HCT116 (cell line): Measurements from ENCODE around the gene SEPTIN12. TPM values are rescaled to one million over a fixed set of nuclear protein-coding genes. Genes with fewer than 3 reads are reported as not detected.

Source experiments
- ATAC-seq: fragments of 200-7000 bp; cut with Tn5 transposase; 2 replicates; pipeline ENCODE4 v1.9.1; 2020; ENCODE audit warnings: mild to moderate bottlenecking, moderate library complexity
- BruUV-seq: library from RNA; stranded (reverse); fragments of 400-500 nt; replicated peaks from 2 replicates; lab custom pipeline; 2021; lab: Mats Ljungman, UMichigan
- CTCF ChIA-PET: fragments of 300-600 bp; sonication (Branson Sonifier 250); formaldehyde crosslinking; loops from one replicate; lab custom pipeline; 2021; ENCODE audit warnings: antibody characterized with exemption; lab: Charles Lee
- POLR2A ChIA-PET: fragments of 300-600, 350-600 bp; sonication (Branson Sonifier 250); formaldehyde crosslinking; loops from one replicate; lab custom pipeline; 2021; ENCODE audit warnings: antibody characterized with exemption; lab: Charles Lee
- RAD21 ChIA-PET, 2 experiments: fragments of 300-600 bp; sonication (Branson Sonifier 250); formaldehyde crosslinking; loops; one replicate each; lab custom pipeline; 2023; ENCODE audit warnings: low total read pairs in 2 of 2; ENCODE audit not compliant: uncharacterized antibody in 2 of 2, unreplicated experiment in 2 of 2, low non-redundant PET in 1 of 2; lab: Charles Lee
- DNase-seq: peaks from one replicate; pipeline ENCODE4 v3.0.0-alpha.2; 2010; ENCODE audit warnings: low read depth, low spot score
- H2AFZ ChIP-seq: fragments of 200-600 bp; shearing (Covaris generic), sonication (generic); 2 replicates; pipeline ENCODE4 v1.6.1; 2017; ENCODE audit warnings: low read depth, mixed run types, mixed read lengths, antibody characterized with exemption, low read length; ENCODE audit not compliant: poor library complexity, severe bottlenecking
- H3K27ac ChIP-seq: 2 replicates; pipeline ENCODE4 v1.5.1; 2012; ENCODE audit warnings: low read depth, low read length
- H3K27me3 ChIP-seq: fragments of 200-600 bp; sonication (generic); 2 replicates; pipeline ENCODE4 v1.6.1; 2016; ENCODE audit warnings: mixed run types, low read length, mixed read lengths; ENCODE audit not compliant: insufficient read depth
- H3K36me3 ChIP-seq, 2 experiments: fragments of 200-500 bp in 1 of 2; fragments of 200-600 bp in 1 of 2; sonication (Bioruptor generic) in 1 of 2; sonication (generic) in 1 of 2; 2 replicates each; pipeline versions ENCODE4 v1.5.1 to v1.6.1; 2014 to 2016; ENCODE audit warnings: low read length in 2 of 2, inconsistent platforms in 1 of 2, mixed read lengths in 1 of 2, mixed run types in 1 of 2; ENCODE audit not compliant: insufficient read depth in 2 of 2, control insufficient read depth in 1 of 2
- H3K4me1 ChIP-seq, 2 experiments: fragments of 200-600 bp in 1 of 2; sonication (generic) in 1 of 2; 2 replicates each; pipeline versions ENCODE4 v1.5.1 to v1.6.1; 2012 to 2017; ENCODE audit warnings: low read length in 2 of 2, inconsistent platforms in 1 of 2, mild to moderate bottlenecking in 1 of 2, mixed read lengths in 1 of 2, mixed run types in 1 of 2, moderate library complexity in 1 of 2; ENCODE audit not compliant: insufficient read depth in 2 of 2, control insufficient read depth in 1 of 2
- H3K4me2 ChIP-seq: fragments of 200-600 bp; sonication (generic); 2 replicates; pipeline ENCODE4 v1.6.1; 2017; ENCODE audit warnings: mixed run types, low read length, mixed read lengths
- H3K4me3 ChIP-seq, 2 experiments: fragments of 200-600 bp in 1 of 2; sonication (generic) in 1 of 2; replicated peaks in 1 of 2; 2 replicates each; pipeline ENCODE4 v1.5.1; 2011 to 2016; ENCODE audit warnings: low read length in 2 of 2, control low read depth in 1 of 2, low read depth in 1 of 2, mild to moderate bottlenecking in 1 of 2, mixed read lengths in 1 of 2, mixed run types in 1 of 2
- H3K79me2 ChIP-seq: fragments of 200-600 bp; sonication (generic); 2 replicates; pipeline ENCODE4 v1.6.1; 2017; ENCODE audit warnings: mild to moderate bottlenecking, mixed run types, low read length, moderate library complexity, mixed read lengths; ENCODE audit not compliant: insufficient read depth
- H3K9ac ChIP-seq: fragments of 200-600 bp; sonication (generic); 2 replicates; pipeline ENCODE4 v1.6.1; 2016; ENCODE audit warnings: low read length, mixed read lengths
- H3K9me2 ChIP-seq: fragments of 200-600 bp; sonication (generic), shearing (Covaris generic); 2 replicates; pipeline ENCODE4 v1.6.1; 2017; ENCODE audit warnings: mixed run types, mild to moderate bottlenecking, moderate library complexity; ENCODE audit not compliant: insufficient read depth
- H3K9me3 ChIP-seq, 2 experiments: fragments of 200-500 bp in 1 of 2; fragments of 200-600 bp in 1 of 2; sonication (Bioruptor generic) in 1 of 2; sonication (generic) in 1 of 2; 2 replicates each; pipeline ENCODE4 v1.6.1; 2014 to 2017; ENCODE audit warnings: low read length in 2 of 2, mixed read lengths in 2 of 2, inconsistent platforms in 1 of 2, low read depth in 1 of 2, mild to moderate bottlenecking in 1 of 2, mixed run types in 1 of 2, moderate library complexity in 1 of 2; ENCODE audit not compliant: control insufficient read depth in 1 of 2, insufficient read depth in 1 of 2
- H4K20me1 ChIP-seq: fragments of 200-600 bp; sonication (generic), shearing (Covaris generic); 2 replicates; pipeline ENCODE4 v1.6.1; 2017; ENCODE audit warnings: mixed run types, mild to moderate bottlenecking, moderate library complexity; ENCODE audit not compliant: insufficient read depth
- CEBPB ChIP-seq: IDR thresholded peaks from 2 replicates; pipeline ENCODE4 v1.6.1; 2012; ENCODE audit warnings: low read depth
- ELF1 ChIP-seq: IDR thresholded peaks from 2 replicates; pipeline ENCODE4 v1.6.1; 2012; ENCODE audit warnings: low read depth, borderline replicate concordance
- EZH2 ChIP-seq: fragments of 200-600 bp; sonication (generic); IDR thresholded peaks from 2 replicates; pipeline ENCODE4 v1.6.1; 2017; ENCODE audit warnings: antibody characterized with exemption, mixed run types
- EZH2phosphoT487 ChIP-seq: fragments of 200-600 bp; IDR thresholded peaks from 2 replicates; pipeline ENCODE4 v1.6.1; 2018; ENCODE audit warnings: antibody characterized with exemption, borderline replicate concordance
- POLR2AphosphoS5 ChIP-seq: IDR thresholded peaks from 2 replicates; pipeline ENCODE4 v1.6.1; 2011; ENCODE audit warnings: mild to moderate bottlenecking, low read depth, low read length, moderate library complexity
- SRF ChIP-seq: IDR thresholded peaks from 2 replicates; pipeline ENCODE4 v1.6.1; 2012; ENCODE audit warnings: low read depth
- YY1 ChIP-seq: IDR thresholded peaks from 2 replicates; pipeline ENCODE4 v1.6.1; 2011; ENCODE audit warnings: low read length, low read depth, moderate library complexity, mild to moderate bottlenecking; ENCODE audit not compliant: insufficient replicate concordance; ENCODE audit errors: extremely low read depth
- ZFX ChIP-seq: fragments of 450-650 bp; IDR thresholded peaks from 2 replicates; pipeline ENCODE4 v1.6.1; 2017
- ZNF274 ChIP-seq: fragments of 200-500 bp; sonication (Bioruptor generic); IDR thresholded peaks from 2 replicates; pipeline ENCODE4 v1.6.1; 2014; ENCODE audit warnings: mild to moderate bottlenecking, low read depth, low read length, inconsistent platforms
- intact Hi-C: fragments of 100-400 bp; cut with micrococcal nuclease; formaldehyde crosslinking; loops from 2 replicates; pipeline ENCODE4 v1.10.0; 2022
- total RNA-seq: library from RNA; stranded (reverse); gene quantifications from one replicate; pipeline ENCODE4 v1.2.1, GENCODE V29; 2021; ENCODE audit not compliant: unreplicated experiment
- TF ChIP-seq, protein P1 (sequence below), 3 experiments: fragments of 200-600 bp in 1 of 3; sonication (generic) in 1 of 3; IDR thresholded peaks in 2 of 3; conservative IDR thresholded peaks in 1 of 3; 2 replicates each; pipeline ENCODE4 v1.5.1; 2012 to 2017; ENCODE audit warnings: low read depth in 2 of 3, low read length in 2 of 3, antibody characterized with exemption in 1 of 3, borderline replicate concordance in 1 of 3, control low read depth in 1 of 3, mild to moderate bottlenecking in 1 of 3, mixed read lengths in 1 of 3, mixed run types in 1 of 3, moderate library complexity in 1 of 3; ENCODE audit not compliant: insufficient read depth in 1 of 3
- TF ChIP-seq, protein P2 (sequence below): IDR thresholded peaks from 2 replicates; pipeline ENCODE4 v1.6.1; 2012
- TF ChIP-seq, protein P3 (sequence below): IDR thresholded peaks from 2 replicates; pipeline ENCODE4 v1.6.1; 2012; ENCODE audit warnings: low read depth

SEPTIN12 gene
- total RNA-seq, 1 experiment from 2014 or later: not detected

DNA sequence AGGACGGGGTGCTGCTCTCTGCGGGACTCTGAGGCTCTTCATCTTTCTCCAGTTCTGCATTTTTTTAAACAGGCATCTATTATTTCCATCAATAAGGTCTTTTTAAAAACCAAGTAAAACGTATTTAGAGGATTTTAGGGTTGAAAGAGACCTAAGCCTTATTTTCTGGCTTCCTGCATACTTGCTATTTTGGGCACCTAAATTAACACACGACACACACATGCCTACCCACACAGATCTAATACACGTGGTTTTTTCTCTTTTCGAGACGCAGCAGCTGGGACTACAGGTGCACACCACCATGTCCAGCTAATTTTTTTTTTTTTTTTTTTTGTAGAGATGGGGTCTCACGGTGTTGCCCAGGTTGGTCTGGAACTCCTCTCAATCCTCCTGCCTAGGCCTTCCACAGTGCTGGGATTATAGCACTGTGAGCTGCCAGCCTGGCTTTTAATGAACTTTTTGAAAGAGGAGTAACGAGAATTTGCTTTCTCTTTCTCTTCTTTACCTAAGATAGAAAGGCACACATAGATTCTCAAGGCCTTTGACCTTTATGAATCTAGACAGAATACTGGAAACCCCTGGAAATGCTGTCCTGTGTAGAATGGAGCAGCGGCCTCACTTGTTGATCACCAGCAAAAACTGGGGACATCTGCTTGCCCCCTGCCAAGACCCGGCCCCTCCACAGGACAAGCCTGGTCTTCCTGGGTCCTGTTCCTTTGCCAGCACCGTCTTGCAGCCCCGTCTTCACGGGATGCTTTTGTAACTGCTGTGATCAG is 40.1 kb downstream of the SEPTIN12 start:
- Histone ChIP-seq H3K36me3 (peaks cover 0 to 8% of the 10 kb centered on the region in 2 experiments; a peak in 3 of 4 replicates), H3K4me2 (no peak overlapping the region), H3K79me2 (no peaks in the 10 kb centered on the region), H3K4me3 (no peak overlapping the region), H3K9ac (no peak overlapping the region), H2AFZ (no peak overlapping the region), H3K9me3 (no peaks in the 10 kb centered on the region), H3K4me1 (no peaks in the 10 kb centered on the region), H4K20me1 (no peaks in the 10 kb centered on the region), H3K9me2 (no peaks in the 10 kb centered on the region), H3K27me3 (no peaks in the 10 kb centered on the region), H3K27ac (no peak overlapping the region)
- CTCF ChIA-PET: no interaction called here
- TSS peak; percentile 19 for BruUV-seq
- POLR2A ChIA-PET: interaction anchor here (1.3 kb wide), 1 partner anchor 14 kb away, joined by 3 read pairs; the partner anchor contains the start of genes ANKS3 and DNAAF8
- DNase-seq: no peak
- ATAC-seq: no peak
- RAD21 ChIA-PET: no interaction called here
- TF ChIP-seq ELF1 (no peak), POLR2AphosphoS5 (0 out of 2 replicates have a peak, but pooled peaks have one; percentile 4)
- intact Hi-C loops: no loop called here

DNA sequence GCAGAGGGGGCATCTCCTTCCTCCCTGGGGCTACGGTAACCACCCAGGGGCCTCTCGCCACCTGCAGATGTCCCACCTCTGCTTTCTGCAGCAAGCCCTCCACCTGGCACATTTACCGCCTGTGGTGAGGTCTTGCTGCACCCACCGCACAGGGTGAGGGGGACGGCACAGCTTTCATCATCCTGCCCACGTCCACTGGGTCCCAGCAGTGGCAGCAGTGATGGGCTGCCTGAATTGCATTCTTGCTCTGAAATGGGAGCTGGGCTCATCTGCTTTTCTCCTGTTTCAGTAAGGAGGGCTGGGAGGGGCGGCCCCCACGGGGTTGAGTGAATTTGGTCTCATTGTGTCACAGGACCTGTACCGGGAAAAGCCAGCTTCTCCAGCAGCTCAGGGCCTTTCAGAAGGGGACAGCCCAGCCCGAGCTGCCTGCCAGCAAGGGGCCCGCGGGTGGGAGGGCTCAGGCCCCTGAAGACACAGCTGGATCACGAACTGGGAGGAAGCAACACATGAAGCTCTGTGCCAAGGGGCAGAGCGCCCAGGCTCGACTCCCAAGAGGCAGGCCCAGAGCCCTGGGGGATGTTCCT is 41.1 kb downstream of the SEPTIN12 start:
- DNase-seq (no peak), ATAC-seq (no peak)
- ChIA-PET RAD21 (no interaction called here), CTCF (no interaction called here), POLR2A (interaction anchor here (1.3 kb wide), 1 partner anchor 13 kb away, joined by 3 read pairs; the partner anchor contains the start of genes ANKS3 and DNAAF8)
- no peaks in the 10 kb centered on the region for H3K9me3 ChIP-seq
- H3K36me3 ChIP-seq: peaks cover 0 to 3% of the 10 kb centered on the region in 2 experiments; a peak in 3 of 4 replicates
- H3K4me2 ChIP-seq: no peak overlapping the region
- H4K20me1 ChIP-seq: no peaks in the 10 kb centered on the region
- intact Hi-C loops: no loop called here
- H3K9ac ChIP-seq: no peak overlapping the region
- H3K4me1 ChIP-seq: no peaks in the 10 kb centered on the region
- no peak overlapping the region for H3K27ac ChIP-seq
- BruUV-seq: no TSS peak
- H3K4me3 ChIP-seq: no peak overlapping the region
- H3K9me2 ChIP-seq: no peaks in the 10 kb centered on the region
- H3K27me3 ChIP-seq: no peaks in the 10 kb centered on the region
- no peak overlapping the region for H2AFZ ChIP-seq
- H3K79me2 ChIP-seq: no peaks in the 10 kb centered on the region
- TF ChIP-seq EZH2 (no peak), SRF (no peak), ZNF274 (no peak), ZFX (no peak), YY1 (no peak), CEBPB (no peak), EZH2phosphoT487 (no peak), ELF1 (no peak)
- TF ChIP-seq, protein P1, sequence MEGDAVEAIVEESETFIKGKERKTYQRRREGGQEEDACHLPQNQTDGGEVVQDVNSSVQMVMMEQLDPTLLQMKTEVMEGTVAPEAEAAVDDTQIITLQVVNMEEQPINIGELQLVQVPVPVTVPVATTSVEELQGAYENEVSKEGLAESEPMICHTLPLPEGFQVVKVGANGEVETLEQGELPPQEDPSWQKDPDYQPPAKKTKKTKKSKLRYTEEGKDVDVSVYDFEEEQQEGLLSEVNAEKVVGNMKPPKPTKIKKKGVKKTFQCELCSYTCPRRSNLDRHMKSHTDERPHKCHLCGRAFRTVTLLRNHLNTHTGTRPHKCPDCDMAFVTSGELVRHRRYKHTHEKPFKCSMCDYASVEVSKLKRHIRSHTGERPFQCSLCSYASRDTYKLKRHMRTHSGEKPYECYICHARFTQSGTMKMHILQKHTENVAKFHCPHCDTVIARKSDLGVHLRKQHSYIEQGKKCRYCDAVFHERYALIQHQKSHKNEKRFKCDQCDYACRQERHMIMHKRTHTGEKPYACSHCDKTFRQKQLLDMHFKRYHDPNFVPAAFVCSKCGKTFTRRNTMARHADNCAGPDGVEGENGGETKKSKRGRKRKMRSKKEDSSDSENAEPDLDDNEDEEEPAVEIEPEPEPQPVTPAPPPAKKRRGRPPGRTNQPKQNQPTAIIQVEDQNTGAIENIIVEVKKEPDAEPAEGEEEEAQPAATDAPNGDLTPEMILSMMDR (IDR thresholded peaks at IDR 0.05 in 2 of 3, conservative IDR thresholded peaks at IDR 0.05 in 1 of 3; ENCODE audit: borderline replicate concordance in 1 of 3, insufficient read depth in 1 of 3, low read depth in 2 of 3, low read length in 2 of 3): no peak
- TF ChIP-seq, protein P2, sequence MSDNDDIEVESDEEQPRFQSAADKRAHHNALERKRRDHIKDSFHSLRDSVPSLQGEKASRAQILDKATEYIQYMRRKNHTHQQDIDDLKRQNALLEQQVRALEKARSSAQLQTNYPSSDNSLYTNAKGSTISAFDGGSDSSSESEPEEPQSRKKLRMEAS: no peak
- TF ChIP-seq, protein P3, sequence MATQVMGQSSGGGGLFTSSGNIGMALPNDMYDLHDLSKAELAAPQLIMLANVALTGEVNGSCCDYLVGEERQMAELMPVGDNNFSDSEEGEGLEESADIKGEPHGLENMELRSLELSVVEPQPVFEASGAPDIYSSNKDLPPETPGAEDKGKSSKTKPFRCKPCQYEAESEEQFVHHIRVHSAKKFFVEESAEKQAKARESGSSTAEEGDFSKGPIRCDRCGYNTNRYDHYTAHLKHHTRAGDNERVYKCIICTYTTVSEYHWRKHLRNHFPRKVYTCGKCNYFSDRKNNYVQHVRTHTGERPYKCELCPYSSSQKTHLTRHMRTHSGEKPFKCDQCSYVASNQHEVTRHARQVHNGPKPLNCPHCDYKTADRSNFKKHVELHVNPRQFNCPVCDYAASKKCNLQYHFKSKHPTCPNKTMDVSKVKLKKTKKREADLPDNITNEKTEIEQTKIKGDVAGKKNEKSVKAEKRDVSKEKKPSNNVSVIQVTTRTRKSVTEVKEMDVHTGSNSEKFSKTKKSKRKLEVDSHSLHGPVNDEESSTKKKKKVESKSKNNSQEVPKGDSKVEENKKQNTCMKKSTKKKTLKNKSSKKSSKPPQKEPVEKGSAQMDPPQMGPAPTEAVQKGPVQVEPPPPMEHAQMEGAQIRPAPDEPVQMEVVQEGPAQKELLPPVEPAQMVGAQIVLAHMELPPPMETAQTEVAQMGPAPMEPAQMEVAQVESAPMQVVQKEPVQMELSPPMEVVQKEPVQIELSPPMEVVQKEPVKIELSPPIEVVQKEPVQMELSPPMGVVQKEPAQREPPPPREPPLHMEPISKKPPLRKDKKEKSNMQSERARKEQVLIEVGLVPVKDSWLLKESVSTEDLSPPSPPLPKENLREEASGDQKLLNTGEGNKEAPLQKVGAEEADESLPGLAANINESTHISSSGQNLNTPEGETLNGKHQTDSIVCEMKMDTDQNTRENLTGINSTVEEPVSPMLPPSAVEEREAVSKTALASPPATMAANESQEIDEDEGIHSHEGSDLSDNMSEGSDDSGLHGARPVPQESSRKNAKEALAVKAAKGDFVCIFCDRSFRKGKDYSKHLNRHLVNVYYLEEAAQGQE: no peak
